Osteocyte (in vitro differentiated cells): ENCODE data around the gene CPN2. TPM values are rescaled to one million over a fixed set of nuclear protein-coding genes. Genes with fewer than 3 reads are reported as not detected.

Experiments used
- DNase-seq: peaks from one replicate; pipeline ENCODE4 v3.0.0; 2021; ENCODE audit warnings: mixed read lengths; ENCODE audit not compliant: unreplicated experiment; ENCODE audit errors: extremely low spot score
- H3K27ac Mint-ChIP-seq: one replicate; pipeline ENCODE4 v1.8.0; 2021; ENCODE audit warnings: mild to moderate bottlenecking, mixed read lengths; ENCODE audit not compliant: unreplicated experiment
- H3K27me3 Mint-ChIP-seq: one replicate; pipeline ENCODE4 v1.8.0; 2021; ENCODE audit warnings: mixed read lengths; ENCODE audit not compliant: unreplicated experiment
- H3K36me3 Mint-ChIP-seq: one replicate; pipeline ENCODE4 v1.8.0; 2021; ENCODE audit warnings: mixed read lengths; ENCODE audit not compliant: unreplicated experiment
- H3K4me1 Mint-ChIP-seq: one replicate; pipeline ENCODE4 v1.8.0; 2021; ENCODE audit warnings: mixed read lengths; ENCODE audit not compliant: unreplicated experiment
- H3K4me3 Mint-ChIP-seq: one replicate; pipeline ENCODE4 v1.8.0; 2021; ENCODE audit warnings: mild to moderate bottlenecking, moderate library complexity, mixed read lengths; ENCODE audit not compliant: unreplicated experiment
- H3K9me3 Mint-ChIP-seq: one replicate; pipeline ENCODE4 v1.8.0; 2021; ENCODE audit warnings: mixed read lengths; ENCODE audit not compliant: unreplicated experiment
- CTCF ChIP-seq: fragments of 200-600 bp; sonication (generic); IDR thresholded peaks from 2 replicates; pipeline ENCODE4 v1.5.0; 2021; ENCODE audit warnings: antibody characterized with exemption, mild to moderate bottlenecking, moderate library complexity
- total RNA-seq: library from RNA; stranded (reverse); gene quantifications from 2 replicates; pipeline ENCODE4 v1.2.1, GENCODE V29; 2021

Gene CPN2
- total RNA-seq, 1 donor from 2014 or later: not detected

GRCh38 chr3:194357681-194358080 lies 6.6 kb upstream of the CPN2 start:
- Mint-ChIP-seq H3K27me3 (peaks cover 49% of the 10 kb centered on the region), H3K4me3 (no peak overlapping the region), H3K36me3 (no peaks in the 10 kb centered on the region), H3K4me1 (no peaks in the 10 kb centered on the region), H3K9me3 (no peaks in the 10 kb centered on the region), H3K27ac (no peak overlapping the region)
- no peak for DNase-seq
- TF ChIP-seq CTCF: no peak

GRCh38 chr3:194355379-194355778 lies 4.3 kb upstream of the CPN2 start:
- Mint-ChIP-seq H3K4me3 (no peak overlapping the region), H3K4me1 (no peaks in the 10 kb centered on the region), H3K27me3 (peaks cover 45% of the 10 kb centered on the region), H3K36me3 (no peaks in the 10 kb centered on the region), H3K9me3 (no peaks in the 10 kb centered on the region), H3K27ac (no peak overlapping the region)
- no peak for TF ChIP-seq CTCF
- no peak for DNase-seq

- no peak for DNase-seq
- no peak overlapping the region for H3K27ac Mint-ChIP-seq
- H3K36me3 Mint-ChIP-seq: no peaks in the 10 kb centered on the region
- H3K4me3 Mint-ChIP-seq: no peak overlapping the region
- H3K27me3 Mint-ChIP-seq: peaks cover 39% of the 10 kb centered on the region
- H3K4me1 Mint-ChIP-seq: no peaks in the 10 kb centered on the region
- no peak for TF ChIP-seq CTCF
- H3K9me3 Mint-ChIP-seq: no peaks in the 10 kb centered on the region
Measured at GRCh38 chr3:194354315-194354714, 3.2 kb upstream of the CPN2 start.

GRCh38 chr3:194352667-194353246 lies 1.6 kb upstream of the CPN2 start:
- H3K36me3 Mint-ChIP-seq: no peaks in the 10 kb centered on the region
- H3K27me3 Mint-ChIP-seq: peaks cover 31% of the 10 kb centered on the region
- H3K4me3 Mint-ChIP-seq: no peak overlapping the region
- H3K9me3 Mint-ChIP-seq: no peaks in the 10 kb centered on the region
- no peaks in the 10 kb centered on the region for H3K4me1 Mint-ChIP-seq
- no peak for TF ChIP-seq CTCF
- no peak for DNase-seq
- H3K27ac Mint-ChIP-seq: no peak overlapping the region

GRCh38 chr3:194351952-194352536 lies 916 bp upstream of the CPN2 start:
- no peaks in the 10 kb centered on the region for H3K9me3 Mint-ChIP-seq
- DNase-seq: no peak
- H3K27ac Mint-ChIP-seq: no peak overlapping the region
- no peaks in the 10 kb centered on the region for H3K4me1 Mint-ChIP-seq
- H3K27me3 Mint-ChIP-seq: peaks cover 26% of the 10 kb centered on the region
- no peak overlapping the region for H3K4me3 Mint-ChIP-seq
- TF ChIP-seq CTCF: no peak
- no peaks in the 10 kb centered on the region for H3K36me3 Mint-ChIP-seq
